ENCODE data around the gene CDX1. TPM values are rescaled to one million over a fixed set of nuclear protein-coding genes. Genes with fewer than 3 reads are reported as not detected.

Gene CDX1
- under 1 TPM in 1 of 3 donors, not detected in 2; 0.13 TPM for total RNA-seq

DNA sequence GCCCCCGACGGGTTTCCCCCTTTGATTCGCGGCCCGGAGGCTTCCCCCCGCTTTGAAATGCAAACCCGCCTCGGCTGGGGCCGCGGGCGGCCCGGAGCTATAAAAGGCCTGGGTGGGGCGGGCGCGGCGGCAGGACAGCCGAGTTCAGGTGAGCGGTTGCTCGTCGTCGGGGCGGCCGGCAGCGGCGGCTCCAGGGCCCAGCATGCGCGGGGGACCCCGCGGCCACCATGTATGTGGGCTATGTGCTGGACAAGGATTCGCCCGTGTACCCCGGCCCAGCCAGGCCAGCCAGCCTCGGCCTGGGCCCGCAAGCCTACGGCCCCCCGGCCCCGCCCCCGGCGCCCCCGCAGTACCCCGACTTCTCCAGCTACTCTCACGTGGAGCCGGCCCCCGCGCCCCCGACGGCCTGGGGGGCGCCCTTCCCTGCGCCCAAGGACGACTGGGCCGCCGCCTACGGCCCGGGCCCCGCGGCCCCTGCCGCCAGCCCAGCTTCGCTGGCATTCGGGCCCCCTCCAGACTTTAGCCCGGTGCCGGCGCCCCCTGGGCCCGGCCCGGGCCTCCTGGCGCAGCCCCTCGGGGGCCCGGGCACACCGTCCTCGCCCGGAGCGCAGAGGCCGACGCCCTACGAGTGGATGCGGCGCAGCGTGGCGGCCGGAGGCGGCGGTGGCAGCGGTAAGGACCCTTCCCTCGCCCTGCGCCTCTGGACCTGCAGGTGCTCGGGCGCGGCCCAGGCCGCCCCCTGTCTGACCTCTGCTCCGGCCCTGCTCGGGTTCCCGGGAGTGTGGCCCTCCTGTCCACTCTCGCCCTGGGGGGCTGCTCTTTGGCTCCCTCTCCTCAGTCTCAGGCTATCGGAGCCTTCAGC, at the start of gene CDX1:
TSS of gene CDX1 (plus strand) at position 129 of the 862 bp plus-strand sequence. CDS start at position 228, 99 bp downstream.
- H3K27me3 Mint-ChIP-seq (ENCODE audit: low read depth), result peaks cover 43% of the 10 kb centered on the region
- H3K36me3 Mint-ChIP-seq (ENCODE audit: insufficient read depth), result no peaks in the 10 kb centered on the region
- no peaks in the 10 kb centered on the region for H3K4me1 Mint-ChIP-seq (ENCODE audit: low read depth)
- DNase-seq, result no peak
- no peak for ATAC-seq
- H3K9me3 Mint-ChIP-seq, result no peaks in the 10 kb centered on the region
- H3K4me3 Mint-ChIP-seq, result no peak within 1 kb of the TSS

DNA sequence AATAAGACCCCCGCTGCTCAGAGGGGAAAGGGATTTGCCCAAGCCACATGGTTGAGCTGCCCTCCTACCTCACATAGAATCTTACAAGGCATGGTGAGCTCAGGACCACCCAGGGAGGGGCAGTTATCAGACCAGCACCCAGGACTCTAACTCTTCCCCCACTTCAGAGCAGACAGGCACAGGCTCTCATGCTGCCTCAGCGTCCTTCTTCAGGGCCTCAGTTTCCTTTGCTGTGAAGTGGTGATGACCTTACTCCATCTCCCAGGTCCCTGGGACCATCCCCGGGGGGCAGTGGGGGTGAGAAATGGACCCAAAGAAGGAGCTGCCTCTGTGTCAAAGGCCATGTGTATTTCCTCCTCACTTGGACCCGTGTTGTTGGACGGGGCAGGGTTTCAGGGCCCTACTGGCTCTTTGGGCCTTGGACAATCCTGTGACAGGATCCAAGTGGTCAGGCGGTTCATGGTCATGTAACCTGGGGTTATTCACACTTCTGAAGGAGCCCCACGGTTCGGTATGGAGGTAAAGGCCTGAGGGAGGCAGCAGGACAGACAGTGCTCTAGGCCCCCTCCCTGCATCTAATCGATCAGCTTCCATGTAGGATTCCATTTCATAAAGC, 48.5 kb upstream of the CDX1 start:
- Mint-ChIP-seq H3K4me3 (no peak overlapping the region), H3K9me3 (no peaks in the 10 kb centered on the region), H3K36me3 (ENCODE audit: insufficient read depth) (no peaks in the 10 kb centered on the region), H3K27me3 (ENCODE audit: low read depth) (no peaks in the 10 kb centered on the region), H3K4me1 (ENCODE audit: low read depth) (no peaks in the 10 kb centered on the region)
- DNase-seq (no peak), ATAC-seq (no peak)

DNA sequence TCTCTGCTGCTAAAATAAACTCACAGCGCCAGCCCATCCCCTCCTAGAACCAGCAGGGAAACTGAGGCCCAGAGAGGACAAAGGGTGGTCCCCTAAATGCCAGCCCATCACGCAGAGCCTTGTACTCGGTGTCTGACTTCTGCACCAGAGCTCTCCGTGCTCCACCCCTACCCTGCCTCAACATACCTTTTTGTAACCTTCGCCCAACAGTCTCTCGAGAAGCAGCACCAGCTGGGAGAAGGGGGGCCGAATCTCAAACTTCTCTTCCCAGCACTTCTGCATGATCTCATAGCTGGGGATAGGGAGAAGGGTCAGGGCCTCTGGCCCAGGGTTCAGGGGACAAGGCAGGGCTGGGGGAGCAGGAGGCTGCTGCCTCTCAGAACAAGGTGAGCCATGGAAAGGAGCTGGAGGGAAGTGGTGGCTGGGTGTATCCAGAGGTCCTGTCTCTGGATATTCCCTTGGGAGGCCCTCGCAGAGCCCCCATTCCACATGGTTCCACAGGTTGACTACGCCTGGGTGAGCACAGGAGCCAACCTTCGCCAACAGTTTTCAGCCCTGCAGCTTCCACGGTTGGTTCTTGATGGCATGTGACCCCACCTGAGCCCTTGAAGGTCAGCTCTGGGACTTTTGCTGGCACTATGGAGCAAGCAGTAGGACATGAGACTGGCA, 47.9 kb upstream of the CDX1 start:
- ATAC-seq (no peak), DNase-seq (no peak)
- H3K4me3 Mint-ChIP-seq, result no peak overlapping the region
- no peaks in the 10 kb centered on the region for H3K36me3 Mint-ChIP-seq (ENCODE audit: insufficient read depth)
- no peaks in the 10 kb centered on the region for H3K4me1 Mint-ChIP-seq (ENCODE audit: low read depth)
- no peaks in the 10 kb centered on the region for H3K9me3 Mint-ChIP-seq
- no peaks in the 10 kb centered on the region for H3K27me3 Mint-ChIP-seq (ENCODE audit: low read depth)

DNA sequence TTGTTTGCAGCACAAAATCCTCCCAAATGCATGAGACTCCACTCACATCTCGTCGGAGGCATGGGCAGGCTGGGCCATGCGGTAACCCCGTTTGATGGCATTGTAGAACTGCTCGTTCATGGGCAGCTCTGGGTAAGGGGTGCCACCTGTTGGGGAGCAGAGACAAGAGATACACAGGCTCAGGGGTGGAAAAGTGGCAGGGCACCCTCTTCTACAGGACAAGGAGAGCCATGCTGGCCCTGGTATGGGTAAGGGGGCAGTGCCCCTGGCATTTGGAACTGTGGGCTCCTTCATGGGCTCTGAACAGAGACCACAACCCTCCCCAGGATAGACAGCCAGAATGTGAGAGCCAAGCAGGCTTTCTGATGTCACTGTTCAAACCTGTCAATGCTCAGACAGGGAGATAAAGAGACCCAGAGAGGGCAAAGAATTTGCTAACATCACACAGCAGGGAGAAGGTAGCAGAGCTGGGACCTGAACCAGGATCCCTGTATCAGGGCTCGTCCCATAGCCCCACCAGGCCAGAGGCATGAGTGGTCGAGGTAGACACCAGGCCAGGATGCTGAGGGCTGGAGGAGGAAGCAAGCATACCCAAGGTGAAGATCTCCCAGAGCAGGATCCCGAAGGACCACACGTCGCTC, 47.0 kb upstream of the CDX1 start:
- H3K27me3 Mint-ChIP-seq (ENCODE audit: low read depth), result no peaks in the 10 kb centered on the region
- H3K9me3 Mint-ChIP-seq, result no peaks in the 10 kb centered on the region
- DNase-seq (no peak), ATAC-seq (no peak)
- no peak overlapping the region for H3K4me3 Mint-ChIP-seq
- no peaks in the 10 kb centered on the region for H3K36me3 Mint-ChIP-seq (ENCODE audit: insufficient read depth)
- H3K4me1 Mint-ChIP-seq (ENCODE audit: low read depth), result no peaks in the 10 kb centered on the region

DNA sequence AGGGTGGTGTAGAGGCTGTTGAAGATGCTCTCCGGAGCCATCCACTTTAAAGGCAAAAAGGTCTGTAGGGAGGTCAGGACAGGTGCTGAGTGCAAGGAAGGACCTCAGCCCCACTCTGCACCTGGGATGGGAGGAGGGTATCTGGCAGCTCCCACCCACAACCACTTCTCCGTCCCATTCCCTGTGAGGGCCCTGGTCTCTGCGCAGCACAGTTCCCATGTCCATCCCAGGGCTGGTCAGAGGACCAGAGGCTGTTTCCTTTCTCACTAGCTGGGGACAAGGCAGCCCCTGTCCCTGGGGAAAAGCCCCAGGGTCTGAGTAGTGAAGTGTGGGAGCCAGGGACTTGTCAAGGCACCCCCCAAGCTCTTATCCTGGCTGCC, 46.5 kb upstream of the CDX1 start:
- no peaks in the 10 kb centered on the region for H3K9me3 Mint-ChIP-seq
- H3K4me3 Mint-ChIP-seq, result no peak overlapping the region
- no peaks in the 10 kb centered on the region for H3K36me3 Mint-ChIP-seq (ENCODE audit: insufficient read depth)
- no peaks in the 10 kb centered on the region for H3K27me3 Mint-ChIP-seq (ENCODE audit: low read depth)
- DNase-seq, result no peak
- no peak for ATAC-seq
- H3K4me1 Mint-ChIP-seq (ENCODE audit: low read depth), result no peaks in the 10 kb centered on the region

DNA sequence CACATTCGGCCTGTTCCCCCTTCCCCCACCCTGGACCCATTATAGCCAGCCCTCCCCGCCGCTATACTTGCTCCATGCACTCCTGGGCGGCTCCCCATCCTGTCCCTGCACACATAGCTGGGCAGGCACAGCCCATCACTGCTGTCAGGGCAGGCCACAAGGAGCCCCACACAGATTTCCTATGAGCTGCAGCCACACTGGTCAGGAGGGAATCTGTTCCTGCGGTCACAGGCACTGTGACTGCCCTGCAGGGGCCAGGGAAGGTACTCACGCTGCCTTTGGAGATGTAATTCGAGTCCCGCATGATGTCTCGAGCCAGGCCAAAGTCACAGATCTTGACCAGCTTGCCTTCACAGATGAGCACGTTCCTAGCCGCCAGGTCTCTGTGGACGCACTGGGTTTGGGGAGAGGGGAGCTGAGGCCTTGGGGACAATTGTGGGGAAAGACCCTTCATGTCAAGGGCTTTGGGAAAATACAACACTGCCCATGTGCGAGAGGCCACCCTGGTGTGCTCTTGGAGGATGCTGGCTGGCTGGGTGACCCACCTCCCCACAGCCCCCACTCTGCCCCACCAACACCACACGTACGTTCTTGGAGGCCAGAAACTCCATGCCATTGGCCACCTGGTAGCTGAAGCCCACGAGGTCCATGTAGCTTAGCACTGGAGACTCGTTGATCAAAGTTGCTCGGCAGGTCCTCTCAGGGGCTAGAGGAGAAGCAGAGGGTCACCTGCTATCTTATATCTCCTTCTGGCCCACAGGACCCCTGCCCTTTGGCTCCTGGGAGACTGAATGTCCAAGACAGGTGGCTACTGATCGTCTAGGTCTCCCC, 45.7 kb upstream of the CDX1 start:
- no peaks in the 10 kb centered on the region for H3K4me1 Mint-ChIP-seq (ENCODE audit: low read depth)
- no peak overlapping the region for H3K4me3 Mint-ChIP-seq
- no peak for DNase-seq
- H3K27me3 Mint-ChIP-seq (ENCODE audit: low read depth), result no peaks in the 10 kb centered on the region
- ATAC-seq, result no peak
- H3K36me3 Mint-ChIP-seq (ENCODE audit: insufficient read depth), result no peaks in the 10 kb centered on the region
- H3K9me3 Mint-ChIP-seq, result no peaks in the 10 kb centered on the region

DNA sequence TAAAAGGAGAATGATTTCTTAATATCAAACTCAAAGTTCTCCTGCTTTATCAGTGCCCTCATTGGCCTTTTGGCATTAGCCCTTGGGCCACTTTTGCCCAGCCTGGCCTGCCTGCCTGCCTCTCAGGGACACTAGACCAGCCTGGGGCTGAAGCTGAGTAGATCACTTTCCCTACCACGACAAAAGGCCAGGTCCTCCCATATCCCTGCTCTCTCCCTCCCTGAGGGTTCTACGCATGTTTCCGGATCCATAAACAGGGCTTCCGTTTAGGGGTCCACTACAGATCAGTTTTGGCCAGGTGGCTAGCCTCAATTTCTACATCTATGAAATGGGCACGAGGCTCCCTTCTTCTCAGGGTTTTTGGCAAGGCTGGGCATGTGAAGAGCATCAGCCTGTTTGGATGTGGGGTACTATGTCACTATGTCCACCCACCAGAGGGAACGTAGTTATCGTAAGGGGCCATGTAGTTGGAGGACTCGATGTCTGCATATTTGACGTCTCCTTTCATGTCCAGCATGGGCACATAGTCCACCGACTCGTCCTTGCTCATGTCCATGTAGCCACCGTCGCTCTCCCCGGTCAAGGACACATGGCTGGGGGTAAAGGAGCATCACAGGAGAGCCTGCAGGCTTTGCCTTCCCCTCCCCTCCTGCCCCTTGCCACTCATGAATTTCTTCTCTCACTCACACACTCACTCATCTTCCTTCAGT, 45.0 kb upstream of the CDX1 start:
- no peaks in the 10 kb centered on the region for H3K36me3 Mint-ChIP-seq (ENCODE audit: insufficient read depth)
- no peaks in the 10 kb centered on the region for H3K27me3 Mint-ChIP-seq (ENCODE audit: low read depth)
- H3K4me3 Mint-ChIP-seq, result no peak overlapping the region
- ATAC-seq (no peak), DNase-seq (no peak)
- H3K4me1 Mint-ChIP-seq (ENCODE audit: low read depth), result no peaks in the 10 kb centered on the region
- H3K9me3 Mint-ChIP-seq, result no peaks in the 10 kb centered on the region

DNA sequence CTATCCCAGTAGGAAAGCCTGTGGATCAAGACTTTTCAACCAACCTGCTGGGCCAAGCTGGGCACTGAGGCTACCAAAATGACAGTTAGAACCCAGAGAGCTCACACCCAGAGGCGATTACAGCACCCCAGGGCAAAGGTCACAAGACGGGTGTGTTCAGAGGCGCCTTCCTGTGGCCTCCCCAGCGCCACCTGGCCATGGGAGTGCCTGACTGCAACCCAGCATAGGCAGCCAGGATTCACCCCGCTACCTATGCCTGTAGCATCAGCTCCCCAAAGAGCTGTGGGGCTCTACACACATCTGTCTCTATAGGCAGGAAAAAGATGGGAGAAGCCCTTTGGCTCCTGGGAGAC, 44.4 kb upstream of the CDX1 start:
- no peaks in the 10 kb centered on the region for H3K27me3 Mint-ChIP-seq (ENCODE audit: low read depth)
- H3K4me1 Mint-ChIP-seq (ENCODE audit: low read depth), result no peaks in the 10 kb centered on the region
- DNase-seq, result no peak
- peak in 1 of 2 donors; percentile 27 for ATAC-seq
- no peaks in the 10 kb centered on the region for H3K9me3 Mint-ChIP-seq
- no peaks in the 10 kb centered on the region for H3K36me3 Mint-ChIP-seq (ENCODE audit: insufficient read depth)
- no peak overlapping the region for H3K4me3 Mint-ChIP-seq

DNA sequence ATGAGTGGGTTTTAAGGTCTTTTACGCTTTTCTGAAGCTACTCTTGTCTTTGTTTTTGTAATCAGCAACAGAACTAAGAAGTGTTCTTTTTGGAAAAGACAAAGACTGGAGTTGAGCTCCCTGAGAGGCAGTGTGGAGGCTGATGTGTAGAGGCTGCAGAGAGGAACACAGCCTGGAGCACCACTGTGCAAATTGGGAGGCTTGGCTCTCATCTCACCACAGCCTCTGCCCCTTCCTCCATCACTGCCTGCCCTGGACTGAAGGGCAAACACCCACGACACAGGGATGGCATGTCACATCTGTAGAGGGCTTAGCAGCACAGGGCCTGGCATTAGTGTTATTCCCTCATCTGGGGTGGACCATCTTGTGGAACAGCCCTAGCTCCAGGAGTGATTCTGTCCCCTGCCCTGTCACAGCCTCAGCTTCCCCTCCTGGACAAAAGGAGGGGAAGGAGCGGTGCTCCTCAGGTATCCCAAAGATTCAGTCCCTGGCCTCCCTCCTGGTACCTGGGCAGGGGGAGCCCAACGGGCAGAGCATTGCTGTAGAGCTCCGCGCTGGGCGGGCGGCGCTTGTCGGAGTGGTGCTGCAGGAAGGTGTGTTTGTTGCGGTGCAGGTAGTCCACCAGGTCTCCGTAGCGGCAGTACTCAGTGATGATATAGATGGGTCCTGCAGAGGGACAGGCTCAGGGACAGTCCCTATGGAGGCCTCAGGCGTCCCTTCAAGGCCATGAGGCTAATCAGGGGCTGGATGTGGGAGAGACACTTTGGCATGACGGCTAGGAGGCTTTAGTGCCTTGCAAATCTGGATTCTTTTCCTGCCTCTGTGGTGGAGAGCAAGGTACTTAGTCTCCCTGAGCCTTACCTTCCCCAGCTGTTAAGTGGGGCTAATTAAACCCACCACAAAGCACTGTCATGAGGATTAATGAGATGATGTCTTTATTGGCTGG, 43.8 kb upstream of the CDX1 start:
- H3K9me3 Mint-ChIP-seq, result no peaks in the 10 kb centered on the region
- ATAC-seq (peak in 1 of 2 donors; percentile 9), DNase-seq (no peak)
- no peak overlapping the region for H3K4me3 Mint-ChIP-seq
- H3K4me1 Mint-ChIP-seq (ENCODE audit: low read depth), result no peaks in the 10 kb centered on the region
- H3K27me3 Mint-ChIP-seq (ENCODE audit: low read depth), result no peaks in the 10 kb centered on the region
- H3K36me3 Mint-ChIP-seq (ENCODE audit: insufficient read depth), result no peaks in the 10 kb centered on the region

DNA sequence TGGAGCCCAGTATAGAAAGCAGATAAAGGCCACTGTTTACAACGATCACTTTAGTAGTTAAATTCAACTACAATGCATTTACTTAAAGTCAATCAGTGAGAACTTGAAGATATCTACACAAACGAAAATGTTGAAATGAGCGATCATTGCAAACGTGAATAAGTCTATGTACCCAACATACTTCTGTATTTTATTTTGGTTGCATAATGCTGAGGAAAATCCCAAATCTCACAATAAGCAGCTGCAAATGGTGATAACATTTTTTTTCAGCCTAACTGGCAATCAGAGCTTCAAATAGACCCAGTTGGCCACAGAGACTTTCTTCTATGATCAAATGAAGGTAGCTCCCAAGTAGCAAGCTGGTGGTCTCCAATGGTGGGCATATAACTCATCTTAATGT, 43.0 kb upstream of the CDX1 start:
- no peaks in the 10 kb centered on the region for H3K27me3 Mint-ChIP-seq (ENCODE audit: low read depth)
- no peak for DNase-seq
- H3K4me1 Mint-ChIP-seq (ENCODE audit: low read depth), result no peaks in the 10 kb centered on the region
- H3K9me3 Mint-ChIP-seq, result no peaks in the 10 kb centered on the region
- ATAC-seq, result no peak
- no peak overlapping the region for H3K4me3 Mint-ChIP-seq
- H3K36me3 Mint-ChIP-seq (ENCODE audit: insufficient read depth), result no peaks in the 10 kb centered on the region

DNA sequence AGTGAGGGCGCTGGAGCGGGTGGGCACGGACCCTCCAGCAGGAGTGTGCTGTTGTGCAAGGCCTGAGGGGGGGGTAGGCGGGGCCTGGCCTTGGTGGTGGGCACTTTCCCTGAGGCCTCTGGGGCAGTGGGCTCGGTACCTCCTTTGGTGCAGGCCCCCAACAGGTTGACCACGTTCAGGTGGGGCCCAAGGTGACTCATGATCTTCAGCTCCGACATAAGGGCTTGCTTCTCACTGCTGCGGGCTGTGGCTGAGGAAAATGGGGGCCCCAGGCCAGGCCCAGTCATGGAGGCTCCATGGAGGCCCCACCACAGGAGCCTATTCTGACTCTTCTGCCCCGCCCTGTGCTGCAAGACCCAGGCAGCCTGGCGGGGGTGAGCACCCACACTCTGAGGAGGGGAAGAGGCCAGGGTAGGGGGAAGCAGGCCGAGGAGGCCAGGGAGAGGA, 42.4 kb upstream of the CDX1 start:
- ATAC-seq, result no peak
- no peak overlapping the region for H3K4me3 Mint-ChIP-seq
- no peaks in the 10 kb centered on the region for H3K27me3 Mint-ChIP-seq (ENCODE audit: low read depth)
- no peak for DNase-seq
- H3K4me1 Mint-ChIP-seq (ENCODE audit: low read depth), result no peaks in the 10 kb centered on the region
- H3K36me3 Mint-ChIP-seq (ENCODE audit: insufficient read depth), result no peaks in the 10 kb centered on the region
- no peaks in the 10 kb centered on the region for H3K9me3 Mint-ChIP-seq

DNA sequence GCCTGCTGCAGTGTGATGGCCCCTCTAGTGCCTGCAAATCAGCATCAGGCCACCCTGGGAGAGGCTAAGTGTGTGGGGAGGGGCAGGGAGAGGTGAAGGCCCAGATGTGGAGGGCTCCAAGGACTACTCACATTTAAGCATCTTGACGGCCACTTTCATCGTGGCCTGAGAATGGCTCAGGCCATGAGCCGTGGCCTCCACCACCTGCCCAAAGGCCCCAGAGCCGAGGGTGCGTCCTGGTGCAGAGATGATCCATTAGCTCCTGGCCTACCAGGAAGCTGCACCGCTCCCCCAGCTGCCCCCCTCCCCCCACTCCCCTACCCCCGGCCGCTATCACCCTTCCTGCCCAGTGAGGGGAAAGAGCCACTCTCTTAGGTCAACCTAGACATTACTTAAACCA, 42.0 kb upstream of the CDX1 start:
- ATAC-seq, result no peak
- Mint-ChIP-seq H3K4me3 (no peak overlapping the region), H3K36me3 (ENCODE audit: insufficient read depth) (no peaks in the 10 kb centered on the region), H3K4me1 (ENCODE audit: low read depth) (no peaks in the 10 kb centered on the region), H3K27me3 (ENCODE audit: low read depth) (no peaks in the 10 kb centered on the region), H3K9me3 (no peaks in the 10 kb centered on the region)
- no peak for DNase-seq

Measured in activated T-cell treated with anti-CD3 and anti-CD28 coated beads, Interleukin-2, amount 50 U/mL, for 4 hours (primary cell).